Activated CD4-positive, alpha-beta T cell treated with anti-CD3 and anti-CD28 coated beads, Interleukin-2, amount 50 U/mL, for 24 hours (primary cell): ENCODE results near the gene TMEM174.

Experiments used
- DNase-seq, 2 donors: peaks; one replicate each; pipeline ENCODE4 v3.0.0-alpha.2; 2020; ENCODE audit warnings: low read depth in 1 of 2, low spot score in 1 of 2

TMEM174 gene

GRCh38 chr5:73152411-73153388, 20.3 kb upstream of the TMEM174 start:
- no peak for DNase-seq

- no peak for DNase-seq
Measured at GRCh38 chr5:73153513-73153912, 19.5 kb upstream of the TMEM174 start.

- no peak for DNase-seq
Measured at GRCh38 chr5:73154208-73155006, 18.6 kb upstream of the TMEM174 start.

GRCh38 chr5:73155271-73156222, 17.4 kb upstream of the TMEM174 start:
- DNase-seq = no peak

GRCh38 chr5:73157414-73158303, 15.3 kb upstream of the TMEM174 start:
- no peak for DNase-seq

- no peak for DNase-seq
Measured at GRCh38 chr5:73158313-73158712, 14.7 kb upstream of the TMEM174 start.

- peak in 1 of 2 donors; percentile 76 for DNase-seq
Measured at GRCh38 chr5:73160239-73160671, 12.7 kb upstream of the TMEM174 start.

- peak in 1 of 2 donors; percentile 11 for DNase-seq
Measured at GRCh38 chr5:73170522-73170921, 2.5 kb upstream of the TMEM174 start.

- no peak for DNase-seq
Measured at GRCh38 chr5:73171495-73171894, 1.5 kb upstream of the TMEM174 start.

GRCh38 chr5:73174100-73174815, 1.3 kb downstream of the TMEM174 start:
- DNase-seq = no peak

- no peak for DNase-seq
Measured at GRCh38 chr5:73176250-73176649, 3.3 kb downstream of the TMEM174 start.

GRCh38 chr5:73178265-73178664, 5.3 kb downstream of the TMEM174 start:
- no peak for DNase-seq

GRCh38 chr5:73179730-73180129, 6.7 kb downstream of the TMEM174 start:
- no peak for DNase-seq

- DNase-seq = no peak
Measured at GRCh38 chr5:73180566-73180965, 7.6 kb downstream of the TMEM174 start.

- DNase-seq = no peak
Measured at GRCh38 chr5:73182307-73182706, 9.3 kb downstream of the TMEM174 start.

GRCh38 chr5:73183000-73183399, 10.0 kb downstream of the TMEM174 start:
- no peak for DNase-seq

GRCh38 chr5:73183481-73183891, 10.5 kb downstream of the TMEM174 start:
- DNase-seq = no peak

- no peak for DNase-seq
Measured at GRCh38 chr5:73186976-73187375, 14.0 kb downstream of the TMEM174 start.
